Measurements from ENCODE around the gene FAM216A.
"Not testable (repeated sequence)": the region's sequence is repeated elsewhere in the genome, so short reads cannot be mapped to it uniquely, and the experiment has no call there.

The FAM216A gene

GRCh38 chr12:110468214-110469048 lies at the start of gene FAM216A, which contains the start of gene GPN3:
Gene FAM216A, plus strand, starts transcription at chr12:110468845. Its CDS starts 31 bp downstream, at chr12:110468876.
Gene GPN3, minus strand, starts transcription at chr12:110468257. Its CDS starts 54 bp downstream, at chr12:110468203.
- peak; percentile 95 for DNase-seq

- not testable (repeated sequence) for DNase-seq
Observed at GRCh38 chr12:110420644-110421043, 48.0 kb upstream of the FAM216A start.

GRCh38 chr12:110421159-110421661 lies 47.4 kb upstream of the FAM216A start:
- DNase-seq, result no peak

- no peak for DNase-seq
Observed at GRCh38 chr12:110421701-110422100, 46.9 kb upstream of the FAM216A start.

GRCh38 chr12:110424237-110424636 lies 44.4 kb upstream of the FAM216A start:
- DNase-seq, result no peak

GRCh38 chr12:110426406-110426805 lies 42.2 kb upstream of the FAM216A start:
- DNase-seq, result no peak

GRCh38 chr12:110429676-110430075 lies 39.0 kb upstream of the FAM216A start:
- DNase-seq, result not testable (repeated sequence)

- no peak for DNase-seq
Observed at GRCh38 chr12:110431957-110432587, 36.6 kb upstream of the FAM216A start.

- DNase-seq, result no peak
Observed at GRCh38 chr12:110436231-110436630, 32.4 kb upstream of the FAM216A start.

GRCh38 chr12:110444455-110444854 lies 24.2 kb upstream of the FAM216A start:
- DNase-seq, result no peak

- peak; percentile 89 for DNase-seq
Observed at GRCh38 chr12:110449799-110450497, 18.7 kb upstream of the FAM216A start, which contains the start of gene ARPC3. Gene ARPC3, minus strand, starts transcription at chr12:110450337. Its CDS starts 77 bp downstream, at chr12:110450260.

- DNase-seq, result no peak
Observed at GRCh38 chr12:110451263-110451662, 17.4 kb upstream of the FAM216A start.

GRCh38 chr12:110453569-110454296 lies 14.9 kb upstream of the FAM216A start:
- no peak for DNase-seq

GRCh38 chr12:110458756-110459155 lies 9.9 kb upstream of the FAM216A start:
- no peak for DNase-seq

- DNase-seq, result not testable (repeated sequence)
Observed at GRCh38 chr12:110461189-110461588, 7.5 kb upstream of the FAM216A start.

GRCh38 chr12:110465024-110465423 lies 3.6 kb upstream of the FAM216A start:
- no peak for DNase-seq

- not testable (repeated sequence) for DNase-seq
Observed at GRCh38 chr12:110465765-110466164, 2.9 kb upstream of the FAM216A start.

- DNase-seq, result no peak
Observed at GRCh38 chr12:110466791-110467190, 1.9 kb upstream of the FAM216A start.

- no peak for DNase-seq
Observed at GRCh38 chr12:110467847-110468213, 815 bp upstream of the FAM216A start.

- DNase-seq, result no peak
Observed at GRCh38 chr12:110475426-110475825, 6.8 kb downstream of the FAM216A start.

GRCh38 chr12:110498984-110499706 lies 30.5 kb downstream of the FAM216A start:
- no peak for DNase-seq

- peak; percentile 11 for DNase-seq
Observed at GRCh38 chr12:110501399-110501751, 32.7 kb downstream of the FAM216A start.

All from activated T-cell treated with anti-CD3 and anti-CD28 coated beads for 4 hours (primary cell).